ENCODE measurements around the gene XYLT1.

The XYLT1 gene

GRCh38 chr16:17366299-17366961 lies 104.3 kb downstream of the XYLT1 start:
- Histone ChIP-seq H2BK12ac (ENCODE audit: low read length in 2 of 2) (no peak overlapping the region), H3K18ac (ENCODE audit: low read depth in 1 of 2, low read length in 2 of 2) (no peak overlapping the region), H3K9me3 (ENCODE audit: control insufficient read depth, low read length) (no peaks in the 10 kb centered on the region), H3K23ac (ENCODE audit: low read length in 2 of 2) (no peak overlapping the region), H4K8ac (ENCODE audit: low read length) (no peak overlapping the region), H3K14ac (ENCODE audit: low read length in 2 of 2) (no peak overlapping the region), H3K36me3 (ENCODE audit: control insufficient read depth in 1 of 2, insufficient read depth in 2 of 2, low read depth in 1 of 2, low read length in 2 of 2) (no peaks in the 10 kb centered on the region), H2BK5ac (ENCODE audit: low read depth, low read length, poor library complexity, severe bottlenecking) (no peak overlapping the region), H2BK120ac (ENCODE audit: low read depth, low read length) (no peak overlapping the region), H3K27ac (ENCODE audit: low read length, poor library complexity, severe bottlenecking) (no peak overlapping the region), H2AFZ (ENCODE audit: low read depth, low read length) (no peak overlapping the region), H3K4me1 (ENCODE audit: control insufficient read depth, insufficient read depth, low read depth, low read length) (no peaks in the 10 kb centered on the region), H2BK15ac (ENCODE audit: low read depth, poor library complexity, severe bottlenecking) (no peak overlapping the region), H3K27me3 (ENCODE audit: control insufficient read depth in 1 of 2, insufficient read depth in 1 of 2, low read length in 2 of 2) (no peaks in the 10 kb centered on the region), H3K4me3 (ENCODE audit: insufficient read depth in 1 of 2, low read depth in 1 of 2, low read length in 2 of 2) (no peak overlapping the region), H4K91ac (ENCODE audit: low read length) (no peak overlapping the region), H3K9ac (ENCODE audit: low read length) (no peak overlapping the region), H3K4ac (ENCODE audit: low read depth in 1 of 2, low read length in 2 of 2) (no peak overlapping the region), H3K4me2 (ENCODE audit: low read length, poor library complexity, severe bottlenecking) (no peak overlapping the region), H3K79me1 (replicated peaks; ENCODE audit: low read length, poor library complexity, severe bottlenecking) (no peaks in the 10 kb centered on the region), H2AK5ac (ENCODE audit: low read length, severe bottlenecking) (no peak overlapping the region)
- 70% methylated on average over 7 of the region's 8 CpGs for WGBS
- no peak for DNase-seq

GRCh38 chr16:17365591-17366298 lies 105.0 kb downstream of the XYLT1 start:
- no peak overlapping the region for H2BK12ac ChIP-seq (ENCODE audit: low read length in 2 of 2)
- no peak overlapping the region for H3K4me3 ChIP-seq (ENCODE audit: insufficient read depth in 1 of 2, low read depth in 1 of 2, low read length in 2 of 2)
- no peak overlapping the region for H3K4me2 ChIP-seq (ENCODE audit: low read length, poor library complexity, severe bottlenecking)
- no peak overlapping the region for H2BK120ac ChIP-seq (ENCODE audit: low read depth, low read length)
- no peak overlapping the region for H2AFZ ChIP-seq (ENCODE audit: low read depth, low read length)
- no peak overlapping the region for H3K18ac ChIP-seq (ENCODE audit: low read depth in 1 of 2, low read length in 2 of 2)
- H2BK15ac ChIP-seq (ENCODE audit: low read depth, poor library complexity, severe bottlenecking): no peak overlapping the region
- no peaks in the 10 kb centered on the region for H3K79me1 ChIP-seq (replicated peaks; ENCODE audit: low read length, poor library complexity, severe bottlenecking)
- no peaks in the 10 kb centered on the region for H3K4me1 ChIP-seq (ENCODE audit: control insufficient read depth, insufficient read depth, low read depth, low read length)
- H3K23ac ChIP-seq (ENCODE audit: low read length in 2 of 2): no peak overlapping the region
- H3K4ac ChIP-seq (ENCODE audit: low read depth in 1 of 2, low read length in 2 of 2): no peak overlapping the region
- no peak overlapping the region for H3K27ac ChIP-seq (ENCODE audit: low read length, poor library complexity, severe bottlenecking)
- no peak overlapping the region for H3K14ac ChIP-seq (ENCODE audit: low read length in 2 of 2)
- 86% methylated on average over 3 of the region's 3 CpGs for WGBS
- no peak overlapping the region for H4K91ac ChIP-seq (ENCODE audit: low read length)
- H2AK5ac ChIP-seq (ENCODE audit: low read length, severe bottlenecking): no peak overlapping the region
- H3K9ac ChIP-seq (ENCODE audit: low read length): peak overlapping the region; percentile 86
- no peak overlapping the region for H4K8ac ChIP-seq (ENCODE audit: low read length)
- no peak for DNase-seq
- no peaks in the 10 kb centered on the region for H3K27me3 ChIP-seq (ENCODE audit: control insufficient read depth in 1 of 2, insufficient read depth in 1 of 2, low read length in 2 of 2)
- H2BK5ac ChIP-seq (ENCODE audit: low read depth, low read length, poor library complexity, severe bottlenecking): no peak overlapping the region
- H3K36me3 ChIP-seq (ENCODE audit: control insufficient read depth in 1 of 2, insufficient read depth in 2 of 2, low read depth in 1 of 2, low read length in 2 of 2): no peaks in the 10 kb centered on the region
- H3K9me3 ChIP-seq (ENCODE audit: control insufficient read depth, low read length): no peaks in the 10 kb centered on the region

GRCh38 chr16:17365211-17365541 lies 105.6 kb downstream of the XYLT1 start:
- H3K9ac ChIP-seq (ENCODE audit: low read length): peak overlapping the region; percentile 86
- no peak for DNase-seq
- peak overlapping the region in 1 of 2 experiments; percentile 45 for H3K4me3 ChIP-seq (ENCODE audit: insufficient read depth in 1 of 2, low read depth in 1 of 2, low read length in 2 of 2)
- H2BK12ac ChIP-seq (ENCODE audit: low read length in 2 of 2): no peak overlapping the region
- no peak overlapping the region for H2AFZ ChIP-seq (ENCODE audit: low read depth, low read length)
- H3K79me1 ChIP-seq (replicated peaks; ENCODE audit: low read length, poor library complexity, severe bottlenecking): no peaks in the 10 kb centered on the region
- no peaks in the 10 kb centered on the region for H3K36me3 ChIP-seq (ENCODE audit: control insufficient read depth in 1 of 2, insufficient read depth in 2 of 2, low read depth in 1 of 2, low read length in 2 of 2)
- no peaks in the 10 kb centered on the region for H3K4me1 ChIP-seq (ENCODE audit: control insufficient read depth, insufficient read depth, low read depth, low read length)
- no peak overlapping the region for H3K18ac ChIP-seq (ENCODE audit: low read depth in 1 of 2, low read length in 2 of 2)
- H3K27me3 ChIP-seq (ENCODE audit: control insufficient read depth in 1 of 2, insufficient read depth in 1 of 2, low read length in 2 of 2): no peaks in the 10 kb centered on the region
- 63% methylated on average over 4 of the region's 4 CpGs for WGBS
- H4K91ac ChIP-seq (ENCODE audit: low read length): no peak overlapping the region
- H2BK5ac ChIP-seq (ENCODE audit: low read depth, low read length, poor library complexity, severe bottlenecking): no peak overlapping the region
- no peak overlapping the region for H2BK120ac ChIP-seq (ENCODE audit: low read depth, low read length)
- H3K14ac ChIP-seq (ENCODE audit: low read length in 2 of 2): no peak overlapping the region
- no peak overlapping the region for H3K23ac ChIP-seq (ENCODE audit: low read length in 2 of 2)
- no peaks in the 10 kb centered on the region for H3K9me3 ChIP-seq (ENCODE audit: control insufficient read depth, low read length)
- H3K4me2 ChIP-seq (ENCODE audit: low read length, poor library complexity, severe bottlenecking): no peak overlapping the region
- H4K8ac ChIP-seq (ENCODE audit: low read length): no peak overlapping the region
- H3K27ac ChIP-seq (ENCODE audit: low read length, poor library complexity, severe bottlenecking): no peak overlapping the region
- no peak overlapping the region for H2BK15ac ChIP-seq (ENCODE audit: low read depth, poor library complexity, severe bottlenecking)
- H3K4ac ChIP-seq (ENCODE audit: low read depth in 1 of 2, low read length in 2 of 2): no peak overlapping the region
- H2AK5ac ChIP-seq (ENCODE audit: low read length, severe bottlenecking): no peak overlapping the region

- H2BK12ac ChIP-seq (ENCODE audit: low read length in 2 of 2): no peak overlapping the region
- no peaks in the 10 kb centered on the region for H3K36me3 ChIP-seq (ENCODE audit: control insufficient read depth in 1 of 2, insufficient read depth in 2 of 2, low read depth in 1 of 2, low read length in 2 of 2)
- H2BK15ac ChIP-seq (ENCODE audit: low read depth, poor library complexity, severe bottlenecking): no peak overlapping the region
- H3K4me2 ChIP-seq (ENCODE audit: low read length, poor library complexity, severe bottlenecking): no peak overlapping the region
- H3K14ac ChIP-seq (ENCODE audit: low read length in 2 of 2): no peak overlapping the region
- no peak overlapping the region for H2AK5ac ChIP-seq (ENCODE audit: low read length, severe bottlenecking)
- 80% methylated on average over 18 of the region's 18 CpGs for WGBS
- no peak overlapping the region for H3K4ac ChIP-seq (ENCODE audit: low read depth in 1 of 2, low read length in 2 of 2)
- no peak for DNase-seq
- no peaks in the 10 kb centered on the region for H3K4me1 ChIP-seq (ENCODE audit: control insufficient read depth, insufficient read depth, low read depth, low read length)
- H3K4me3 ChIP-seq (ENCODE audit: insufficient read depth in 1 of 2, low read depth in 1 of 2, low read length in 2 of 2): peak overlapping the region in 1 of 2 experiments; percentile 45
- H3K27ac ChIP-seq (ENCODE audit: low read length, poor library complexity, severe bottlenecking): no peak overlapping the region
- no peaks in the 10 kb centered on the region for H3K27me3 ChIP-seq (ENCODE audit: control insufficient read depth in 1 of 2, insufficient read depth in 1 of 2, low read length in 2 of 2)
- no peak overlapping the region for H3K23ac ChIP-seq (ENCODE audit: low read length in 2 of 2)
- peak overlapping the region; percentile 86 for H3K9ac ChIP-seq (ENCODE audit: low read length)
- no peak overlapping the region for H2AFZ ChIP-seq (ENCODE audit: low read depth, low read length)
- H4K8ac ChIP-seq (ENCODE audit: low read length): no peak overlapping the region
- no peak overlapping the region for H2BK120ac ChIP-seq (ENCODE audit: low read depth, low read length)
- no peak overlapping the region for H3K18ac ChIP-seq (ENCODE audit: low read depth in 1 of 2, low read length in 2 of 2)
- no peaks in the 10 kb centered on the region for H3K79me1 ChIP-seq (replicated peaks; ENCODE audit: low read length, poor library complexity, severe bottlenecking)
- no peak overlapping the region for H4K91ac ChIP-seq (ENCODE audit: low read length)
- no peaks in the 10 kb centered on the region for H3K9me3 ChIP-seq (ENCODE audit: control insufficient read depth, low read length)
- no peak overlapping the region for H2BK5ac ChIP-seq (ENCODE audit: low read depth, low read length, poor library complexity, severe bottlenecking)
Measured at GRCh38 chr16:17364319-17365210, 106.2 kb downstream of the XYLT1 start.

Measured in mesenchymal stem cell (in vitro differentiated cells and primary cell).